ENCODE measurements around the gene MAMDC2. TPM values are rescaled to one million over a fixed set of nuclear protein-coding genes. Genes with fewer than 3 reads are reported as not detected.
"Not testable (repeated sequence)": the region's sequence is repeated elsewhere in the genome, so short reads cannot be mapped to it uniquely, and the experiment has no call there.

The MAMDC2 gene
- total RNA-seq, 1 experiment from 2014 or later: 3.1 TPM

DNA sequence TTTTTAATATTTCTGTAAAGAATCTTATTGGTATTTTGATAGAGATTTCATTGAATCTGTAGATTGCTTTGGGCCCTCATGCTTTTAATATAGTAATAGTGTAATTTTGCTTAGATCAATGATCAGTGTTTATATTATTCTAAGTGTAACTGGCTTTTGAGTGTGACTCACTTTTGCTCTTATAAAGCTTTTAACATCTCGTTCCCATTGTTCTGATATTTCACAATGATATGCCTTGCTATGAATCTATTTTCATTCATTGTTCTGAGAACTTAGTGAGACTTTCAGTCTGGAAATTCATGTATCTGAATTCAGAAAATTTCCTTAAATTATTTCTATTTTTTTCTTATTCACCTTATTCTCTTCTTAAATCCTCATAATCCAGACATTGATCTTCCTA, 13.5 kb upstream of the MAMDC2 start:
- in situ Hi-C loops (cut with HindIII; ENCODE audit: low pct_unique_long_range_greater_than_20kb, low sequenced_read_pairs): no loop called here
- DNase-seq (ENCODE audit: low read depth): no peak

DNA sequence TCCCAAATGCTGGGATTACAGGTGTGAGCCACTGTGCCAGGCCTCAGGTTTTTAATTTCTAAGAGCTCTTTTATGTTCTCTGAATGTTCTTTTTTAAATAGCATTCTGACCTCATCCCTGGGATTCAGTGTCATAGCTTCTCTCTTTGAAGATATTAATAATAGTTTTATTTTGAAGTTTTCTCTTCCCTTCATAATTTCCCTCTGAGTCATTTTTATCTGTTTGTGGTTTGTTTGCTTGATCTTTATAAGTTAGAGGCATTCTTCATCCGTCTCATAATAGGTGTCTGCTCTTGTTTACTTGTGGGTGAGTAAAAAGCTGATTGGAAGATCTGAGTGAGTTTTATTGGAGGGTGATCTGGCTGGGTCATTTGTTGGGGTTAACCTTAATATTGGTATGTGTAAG, 12.5 kb upstream of the MAMDC2 start:
- in situ Hi-C loops (cut with HindIII; ENCODE audit: low pct_unique_long_range_greater_than_20kb, low sequenced_read_pairs): no loop called here
- peak; percentile 58 for DNase-seq (ENCODE audit: low read depth)

DNA sequence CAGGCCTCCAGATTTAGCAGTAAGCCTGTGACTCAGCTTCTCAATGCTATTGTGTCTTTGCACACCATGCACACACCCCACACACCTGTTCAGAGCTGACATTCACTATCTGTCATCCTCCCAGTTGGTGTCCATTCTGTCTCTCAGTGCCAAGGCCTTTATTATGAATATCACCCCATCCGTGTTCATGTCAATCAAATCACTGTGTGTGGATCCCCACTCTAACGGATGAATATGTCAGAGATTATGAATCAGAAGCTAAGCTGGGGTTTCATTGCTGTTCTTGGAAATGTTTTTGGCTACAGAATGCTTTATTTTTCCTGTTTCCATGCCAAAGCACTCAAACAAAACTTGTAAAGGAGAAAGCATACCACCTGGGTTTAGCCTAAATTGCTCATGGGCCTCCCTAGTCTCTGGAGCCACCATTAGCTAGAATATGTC, 9.4 kb upstream of the MAMDC2 start:
- DNase-seq (ENCODE audit: low read depth): no peak
- in situ Hi-C loops (cut with HindIII; ENCODE audit: low pct_unique_long_range_greater_than_20kb, low sequenced_read_pairs): no loop called here

GRCh38 chr9:70035691-70036090, 8.0 kb upstream of the MAMDC2 start:
- no peak for DNase-seq (ENCODE audit: low read depth)
- in situ Hi-C loops (cut with HindIII; ENCODE audit: low pct_unique_long_range_greater_than_20kb, low sequenced_read_pairs): no loop called here

DNA sequence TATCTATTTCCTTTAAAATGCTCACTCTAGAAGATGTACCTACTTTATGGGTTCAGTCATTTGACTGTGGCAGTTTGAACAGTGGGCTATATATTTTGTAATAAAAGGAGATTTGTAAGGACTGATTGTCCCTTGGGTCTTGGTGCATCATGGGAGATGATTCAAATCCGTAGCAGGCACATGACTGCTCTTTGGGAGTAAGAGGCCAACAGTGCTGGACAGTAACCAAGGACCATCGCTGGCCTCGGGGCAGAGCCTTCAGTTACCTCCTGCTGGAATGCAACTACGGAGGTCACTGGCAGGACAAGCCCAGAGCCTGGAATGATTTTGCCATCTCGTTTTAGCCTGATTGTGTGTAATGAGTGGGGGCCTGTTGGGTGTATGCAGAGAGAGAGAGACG, 7.0 kb upstream of the MAMDC2 start:
- no peak for DNase-seq (ENCODE audit: low read depth)
- in situ Hi-C loops (cut with HindIII; ENCODE audit: low pct_unique_long_range_greater_than_20kb, low sequenced_read_pairs): no loop called here

GRCh38 chr9:70038171-70038621, 5.5 kb upstream of the MAMDC2 start:
- DNase-seq (ENCODE audit: low read depth); in situ Hi-C loops (cut with HindIII; ENCODE audit: low pct_unique_long_range_greater_than_20kb, low sequenced_read_pairs): not testable (repeated sequence)

- in situ Hi-C loops (cut with HindIII; ENCODE audit: low pct_unique_long_range_greater_than_20kb, low sequenced_read_pairs): no loop called here
- DNase-seq (ENCODE audit: low read depth): no peak
Measured at GRCh38 chr9:70040376-70040903, 3.2 kb upstream of the MAMDC2 start.

- DNase-seq (ENCODE audit: low read depth): no peak
- in situ Hi-C loops (cut with HindIII; ENCODE audit: low pct_unique_long_range_greater_than_20kb, low sequenced_read_pairs): no loop called here
Measured at GRCh38 chr9:70042461-70043215, 1.0 kb upstream of the MAMDC2 start.

DNA sequence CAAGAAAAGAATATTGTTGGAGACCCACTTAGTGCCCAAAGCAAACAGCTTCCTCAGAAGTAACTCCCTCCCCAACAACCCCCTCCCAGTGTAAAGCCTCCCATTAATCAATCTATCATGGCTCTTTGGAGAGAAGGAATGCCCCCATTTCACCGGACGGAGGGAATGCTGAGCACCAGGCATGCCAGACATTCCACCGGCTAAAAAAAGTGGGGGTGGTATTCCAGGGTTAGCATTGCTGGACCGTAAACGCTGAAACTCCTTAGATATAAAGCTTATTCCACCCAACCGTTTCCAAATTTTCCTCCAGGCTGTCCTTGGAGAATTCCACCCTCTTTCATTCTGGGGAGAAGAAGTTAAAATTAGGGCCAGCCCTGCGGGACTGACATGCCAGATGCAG, 363 bp upstream of the MAMDC2 start:
- in situ Hi-C loops (cut with HindIII; ENCODE audit: low pct_unique_long_range_greater_than_20kb, low sequenced_read_pairs): no loop called here

DNA sequence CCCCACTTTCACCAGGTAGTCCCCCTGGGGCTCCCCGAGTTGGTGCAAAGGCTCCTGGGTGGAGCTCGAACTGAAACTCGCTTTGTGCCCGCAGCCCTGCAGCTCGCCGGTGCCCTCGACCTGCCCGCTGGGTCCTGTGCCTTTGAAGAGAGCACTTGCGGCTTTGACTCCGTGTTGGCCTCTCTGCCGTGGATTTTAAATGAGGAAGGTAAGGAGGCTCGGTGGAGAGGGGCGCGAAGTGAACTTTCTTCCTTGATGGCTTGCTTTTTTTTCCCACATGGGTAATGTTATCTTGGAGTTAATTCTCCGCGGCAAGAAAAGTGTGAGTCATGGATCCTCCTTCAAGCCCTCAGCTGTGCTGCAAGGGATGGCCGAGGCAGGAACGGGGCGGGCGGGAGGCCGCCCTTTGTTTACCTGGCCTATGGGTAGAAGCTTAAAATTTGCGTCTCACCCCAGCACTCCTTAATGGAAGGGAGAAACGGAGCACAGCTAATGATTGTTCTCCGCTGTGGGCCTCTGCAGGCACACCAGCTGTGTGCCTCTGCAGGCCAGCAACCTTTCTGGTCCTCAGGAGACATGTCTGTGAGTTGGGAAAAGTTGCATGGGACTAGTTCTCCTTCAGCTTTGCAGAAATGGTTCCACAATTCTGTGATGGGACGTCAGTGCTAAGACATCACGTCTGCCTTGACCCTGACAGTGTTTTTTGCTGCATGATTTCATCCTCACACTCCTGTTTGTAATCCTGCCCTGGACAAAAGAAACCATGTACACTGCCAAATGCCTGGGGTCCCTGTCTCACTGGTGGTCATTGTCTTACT, 1.1 kb downstream of the MAMDC2 start:
- peak; percentile 29 for DNase-seq (ENCODE audit: low read depth)
- in situ Hi-C loops (cut with HindIII; ENCODE audit: low pct_unique_long_range_greater_than_20kb, low sequenced_read_pairs): no loop called here

More for the DNA sequence above, 363 bp upstream of the MAMDC2 start:
- no peak for DNase-seq (ENCODE audit: low read depth)

GRCh38 chr9:70045452-70045851, 1.8 kb downstream of the MAMDC2 start:
- no peak for DNase-seq (ENCODE audit: low read depth)
- in situ Hi-C loops (cut with HindIII; ENCODE audit: low pct_unique_long_range_greater_than_20kb, low sequenced_read_pairs): no loop called here

- in situ Hi-C loops (cut with HindIII; ENCODE audit: low pct_unique_long_range_greater_than_20kb, low sequenced_read_pairs): no loop called here
- DNase-seq (ENCODE audit: low read depth): no peak
Measured at GRCh38 chr9:70046274-70047070, 2.8 kb downstream of the MAMDC2 start.

- in situ Hi-C loops (cut with HindIII; ENCODE audit: low pct_unique_long_range_greater_than_20kb, low sequenced_read_pairs): no loop called here
- DNase-seq (ENCODE audit: low read depth): no peak
Measured at GRCh38 chr9:70049236-70049635, 5.6 kb downstream of the MAMDC2 start.

- DNase-seq (ENCODE audit: low read depth): no peak
- in situ Hi-C loops (cut with HindIII; ENCODE audit: low pct_unique_long_range_greater_than_20kb, low sequenced_read_pairs): no loop called here
Measured at GRCh38 chr9:70049672-70050271, 6.1 kb downstream of the MAMDC2 start.

DNA sequence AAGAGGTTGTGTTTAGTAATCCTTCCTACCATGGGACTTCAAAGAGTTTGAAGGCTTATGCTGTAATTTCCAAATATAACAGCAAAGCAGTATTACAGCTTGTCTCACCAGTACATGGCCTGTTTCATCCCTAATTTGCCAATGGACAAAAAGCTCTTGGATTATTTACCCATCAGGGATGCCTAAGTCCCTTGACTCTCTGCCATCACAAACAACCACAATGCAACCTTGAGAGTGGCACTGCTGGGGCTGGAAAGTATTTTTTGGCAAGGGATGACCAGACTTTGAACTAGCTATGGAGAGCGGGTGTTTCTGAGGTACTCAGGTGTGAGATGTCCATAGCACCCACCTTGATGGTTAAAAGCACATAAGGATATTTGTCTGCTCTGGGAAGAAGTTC, 9.1 kb downstream of the MAMDC2 start:
- no peak for DNase-seq (ENCODE audit: low read depth)
- in situ Hi-C loops (cut with HindIII; ENCODE audit: low pct_unique_long_range_greater_than_20kb, low sequenced_read_pairs): no loop called here

DNA sequence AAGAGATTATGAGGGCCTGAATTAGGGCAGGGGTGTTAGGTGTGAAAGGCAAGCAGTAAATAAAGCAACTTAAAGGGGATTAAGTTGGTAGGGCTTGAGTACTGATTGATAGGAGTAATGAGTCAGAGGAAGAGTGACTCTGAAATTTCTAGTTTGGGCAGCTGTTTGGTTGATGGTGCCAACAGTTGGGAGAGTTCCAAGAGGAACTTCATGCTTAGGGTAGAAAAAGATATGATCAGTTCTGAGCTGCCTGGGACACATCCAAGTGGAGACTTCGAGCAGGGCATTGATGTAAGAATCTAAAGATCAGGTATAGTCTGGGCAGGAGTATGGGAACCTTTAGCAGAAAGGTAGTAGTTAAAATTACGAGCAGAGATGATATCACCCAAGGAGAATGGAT, 10.2 kb downstream of the MAMDC2 start:
- in situ Hi-C loops (cut with HindIII; ENCODE audit: low pct_unique_long_range_greater_than_20kb, low sequenced_read_pairs): no loop called here
- peak; percentile 25 for DNase-seq (ENCODE audit: low read depth)

DNA sequence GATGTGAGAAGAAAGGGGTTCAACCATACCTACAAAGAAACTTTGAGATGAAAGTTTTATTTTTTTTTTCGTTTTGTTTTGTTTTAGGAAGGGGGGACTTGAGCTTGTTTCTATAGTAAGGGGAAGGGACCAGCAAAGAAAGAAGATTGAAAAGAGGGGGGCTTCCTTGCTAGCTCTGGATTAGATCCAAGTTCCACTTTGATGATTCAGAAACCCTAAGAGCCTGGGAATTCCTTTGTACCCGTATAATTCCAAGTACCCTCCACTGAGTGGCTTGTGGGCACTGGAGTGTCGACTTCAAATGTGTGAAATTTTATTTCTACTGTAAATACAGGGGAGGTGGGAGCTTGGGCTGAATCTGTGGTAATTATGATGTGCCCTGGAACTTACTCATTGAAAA, 10.9 kb downstream of the MAMDC2 start:
- in situ Hi-C loops (cut with HindIII; ENCODE audit: low pct_unique_long_range_greater_than_20kb, low sequenced_read_pairs): no loop called here
- no peak for DNase-seq (ENCODE audit: low read depth)

All from Caki2 (cell line).